GM18907 (cell line): ENCODE data around the gene MYBBP1A.
A peak's percentile ranks its signal among the peaks of the same experiment; 100 is the strongest.

ENCODE experiments used
- ATAC-seq: cut with Tn5 transposase; IDR thresholded peaks from one replicate; pipeline ENCODE4 v1.9.1; 2021; ENCODE audit warnings: mild to moderate bottlenecking, moderate library complexity; ENCODE audit not compliant: unreplicated experiment

MYBBP1A gene

GRCh38 chr17:4574448-4575045 is 19.4 kb upstream of the MYBBP1A start:
- no peak for ATAC-seq

- ATAC-seq, result no peak
Measured at GRCh38 chr17:4573669-4574068, 18.5 kb upstream of the MYBBP1A start.

GRCh38 chr17:4573115-4573514 is 17.9 kb upstream of the MYBBP1A start:
- ATAC-seq, result no peak

- no peak for ATAC-seq
Measured at GRCh38 chr17:4572131-4572530, 16.9 kb upstream of the MYBBP1A start.

GRCh38 chr17:4569591-4569990 is 14.4 kb upstream of the MYBBP1A start:
- no peak for ATAC-seq

GRCh38 chr17:4566785-4567184 is 11.6 kb upstream of the MYBBP1A start:
- ATAC-seq, result no peak

- no peak for ATAC-seq
Measured at GRCh38 chr17:4565209-4566141, 10.3 kb upstream of the MYBBP1A start.

GRCh38 chr17:4562015-4562969 is 7.1 kb upstream of the MYBBP1A start:
- no peak for ATAC-seq

- ATAC-seq, result no peak
Measured at GRCh38 chr17:4560837-4561256, 5.7 kb upstream of the MYBBP1A start.

GRCh38 chr17:4560421-4560820 is 5.2 kb upstream of the MYBBP1A start, which contains the start of gene GGT6:
Gene GGT6, minus strand, starts transcription at chr17:4560577. Its CDS starts 56 bp downstream, at chr17:4560521.
- no peak for ATAC-seq

- ATAC-seq, result no peak
Measured at GRCh38 chr17:4559966-4560365, 4.8 kb upstream of the MYBBP1A start.

- no peak for ATAC-seq
Measured at GRCh38 chr17:4559139-4559791, 4.1 kb upstream of the MYBBP1A start.

GRCh38 chr17:4558347-4558971 is 3.3 kb upstream of the MYBBP1A start:
- ATAC-seq, result no peak

- ATAC-seq, result no peak
Measured at GRCh38 chr17:4557626-4558346, 2.6 kb upstream of the MYBBP1A start.

GRCh38 chr17:4556996-4557395 is 1.8 kb upstream of the MYBBP1A start:
- ATAC-seq, result no peak

GRCh38 chr17:4555873-4556759 is 932 bp upstream of the MYBBP1A start:
- ATAC-seq, result no peak

GRCh38 chr17:4554441-4554996 is 665 bp downstream of the MYBBP1A start:
- ATAC-seq, result peak; percentile 5

GRCh38 chr17:4553669-4554068 is 1.5 kb downstream of the MYBBP1A start:
- no peak for ATAC-seq
